ENCODE data around the gene RNF146. TPM values are rescaled to one million over a fixed set of nuclear protein-coding genes. Genes with fewer than 3 reads are reported as not detected.
A peak's percentile ranks its signal among the peaks of the same experiment; 100 is the strongest.

The RNF146 gene
- total RNA-seq, 1 donor from 2014 or later: 49.4 TPM

DNA sequence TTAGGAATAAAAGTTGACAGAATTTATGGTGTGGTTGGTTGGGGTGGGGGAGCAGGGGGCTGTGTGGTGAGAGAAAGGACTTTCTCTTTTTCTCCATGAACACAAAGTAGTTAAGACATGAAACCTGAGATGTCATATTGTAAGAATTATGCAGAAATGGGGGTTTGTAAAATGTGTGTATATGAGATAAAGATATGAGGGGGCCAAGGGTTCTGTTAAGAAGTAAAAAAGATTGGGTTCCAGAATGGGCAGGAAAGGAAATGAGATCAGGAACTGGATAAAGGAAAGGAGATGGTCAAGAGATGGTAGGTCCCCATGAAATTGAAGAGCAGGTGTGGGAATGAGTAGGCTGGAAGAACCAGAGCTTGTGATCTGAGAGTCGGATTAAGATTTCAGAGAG lies 9.7 kb downstream of the RNF146 start:
- Mint-ChIP-seq H3K9me3 (ENCODE audit: low read depth) (no peaks in the 10 kb centered on the region), H3K36me3 (ENCODE audit: low read depth) (peaks cover 2% of the 10 kb centered on the region), H3K27ac (ENCODE audit: unreplicated experiment) (no peak overlapping the region), H3K4me1 (ENCODE audit: low read depth) (peaks cover 18% of the 10 kb centered on the region), H3K27me3 (ENCODE audit: low read depth) (no peaks in the 10 kb centered on the region), H3K4me3 (ENCODE audit: unreplicated experiment) (no peak overlapping the region)
- TF ChIP-seq, protein P1, sequence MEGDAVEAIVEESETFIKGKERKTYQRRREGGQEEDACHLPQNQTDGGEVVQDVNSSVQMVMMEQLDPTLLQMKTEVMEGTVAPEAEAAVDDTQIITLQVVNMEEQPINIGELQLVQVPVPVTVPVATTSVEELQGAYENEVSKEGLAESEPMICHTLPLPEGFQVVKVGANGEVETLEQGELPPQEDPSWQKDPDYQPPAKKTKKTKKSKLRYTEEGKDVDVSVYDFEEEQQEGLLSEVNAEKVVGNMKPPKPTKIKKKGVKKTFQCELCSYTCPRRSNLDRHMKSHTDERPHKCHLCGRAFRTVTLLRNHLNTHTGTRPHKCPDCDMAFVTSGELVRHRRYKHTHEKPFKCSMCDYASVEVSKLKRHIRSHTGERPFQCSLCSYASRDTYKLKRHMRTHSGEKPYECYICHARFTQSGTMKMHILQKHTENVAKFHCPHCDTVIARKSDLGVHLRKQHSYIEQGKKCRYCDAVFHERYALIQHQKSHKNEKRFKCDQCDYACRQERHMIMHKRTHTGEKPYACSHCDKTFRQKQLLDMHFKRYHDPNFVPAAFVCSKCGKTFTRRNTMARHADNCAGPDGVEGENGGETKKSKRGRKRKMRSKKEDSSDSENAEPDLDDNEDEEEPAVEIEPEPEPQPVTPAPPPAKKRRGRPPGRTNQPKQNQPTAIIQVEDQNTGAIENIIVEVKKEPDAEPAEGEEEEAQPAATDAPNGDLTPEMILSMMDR (IDR thresholded peaks at IDR 0.05): no peak
- DNase-seq (ENCODE audit: low spot score): no peak

DNA sequence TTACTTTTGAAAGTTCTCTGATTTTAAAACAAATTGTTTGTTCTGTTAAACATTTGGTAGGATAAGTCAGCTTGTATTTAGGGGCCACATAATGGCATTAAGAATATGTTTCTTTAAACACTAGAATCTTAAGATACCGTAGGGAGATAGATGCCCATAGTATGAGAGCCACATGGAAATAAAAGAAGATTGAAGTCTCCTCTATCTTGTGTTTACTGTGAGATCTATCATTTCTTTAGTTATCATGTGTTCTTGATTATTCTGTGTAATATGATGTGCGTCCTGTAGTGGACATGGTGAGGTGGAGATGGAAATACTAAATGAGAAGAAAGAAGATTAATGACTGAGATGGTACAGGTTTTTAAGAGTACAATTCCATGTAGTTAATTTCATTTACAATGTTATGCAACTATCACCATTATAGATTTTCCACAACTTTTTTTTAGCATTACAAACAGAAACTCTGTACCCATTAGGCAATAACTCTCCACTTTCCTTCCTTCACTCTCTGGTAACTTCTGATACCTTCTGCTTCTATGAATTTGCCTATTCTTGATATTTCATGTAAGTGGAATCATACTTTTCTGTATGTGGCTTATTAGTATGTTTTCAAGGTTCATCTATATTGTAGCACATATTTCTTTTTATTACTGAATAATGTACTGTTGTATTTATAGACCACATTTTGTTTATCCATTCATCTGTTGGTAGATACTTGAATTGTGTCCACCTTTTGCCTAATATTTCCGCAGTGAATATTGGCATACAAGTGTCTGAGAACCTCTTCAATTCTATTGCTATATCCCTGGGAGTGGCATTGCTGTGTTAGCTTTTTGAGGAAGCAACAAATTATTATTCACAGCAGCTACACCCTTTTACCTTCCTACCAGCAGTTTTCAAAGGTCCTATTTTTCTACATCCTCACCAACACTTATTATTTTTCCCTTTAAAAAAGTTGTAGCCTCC lies 11.5 kb downstream of the RNF146 start:
- H3K4me1 Mint-ChIP-seq (ENCODE audit: low read depth): peaks cover 9% of the 10 kb centered on the region
- no peak overlapping the region for H3K4me3 Mint-ChIP-seq (ENCODE audit: unreplicated experiment)
- no peak overlapping the region for H3K27ac Mint-ChIP-seq (ENCODE audit: unreplicated experiment)
- H3K9me3 Mint-ChIP-seq (ENCODE audit: low read depth): no peaks in the 10 kb centered on the region
- no peak for DNase-seq (ENCODE audit: low spot score)
- no peaks in the 10 kb centered on the region for H3K27me3 Mint-ChIP-seq (ENCODE audit: low read depth)
- TF ChIP-seq, protein P1 (IDR thresholded peaks at IDR 0.05): no peak
- H3K36me3 Mint-ChIP-seq (ENCODE audit: low read depth): peaks cover 14% of the 10 kb centered on the region

DNA sequence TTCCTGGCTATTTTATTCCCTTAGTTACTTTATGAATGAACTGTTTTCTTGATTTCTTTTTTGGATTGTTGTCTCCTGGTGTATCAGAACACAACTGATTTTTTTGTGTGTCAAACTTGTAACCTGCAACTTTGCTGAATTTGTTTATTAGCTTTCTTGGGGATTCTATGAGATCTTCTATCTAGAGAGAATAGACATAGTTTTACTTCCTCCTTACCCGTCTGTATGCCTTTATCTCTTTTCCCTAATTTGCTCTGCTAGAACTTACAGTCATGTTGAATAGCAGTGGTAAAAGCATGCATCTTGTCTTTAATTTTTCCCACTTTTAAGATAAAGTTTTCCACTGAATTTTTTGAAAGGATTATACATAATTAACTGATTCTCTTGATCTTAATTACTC lies 13.2 kb downstream of the RNF146 start:
- Mint-ChIP-seq H3K4me1 (ENCODE audit: low read depth) (peaks cover 3% of the 10 kb centered on the region), H3K27me3 (ENCODE audit: low read depth) (no peaks in the 10 kb centered on the region), H3K27ac (ENCODE audit: unreplicated experiment) (no peak overlapping the region), H3K9me3 (ENCODE audit: low read depth) (no peaks in the 10 kb centered on the region), H3K4me3 (ENCODE audit: unreplicated experiment) (no peak overlapping the region), H3K36me3 (ENCODE audit: low read depth) (peaks cover 18% of the 10 kb centered on the region)
- DNase-seq (ENCODE audit: low spot score): no peak
- TF ChIP-seq, protein P1 (IDR thresholded peaks at IDR 0.05): no peak

DNA sequence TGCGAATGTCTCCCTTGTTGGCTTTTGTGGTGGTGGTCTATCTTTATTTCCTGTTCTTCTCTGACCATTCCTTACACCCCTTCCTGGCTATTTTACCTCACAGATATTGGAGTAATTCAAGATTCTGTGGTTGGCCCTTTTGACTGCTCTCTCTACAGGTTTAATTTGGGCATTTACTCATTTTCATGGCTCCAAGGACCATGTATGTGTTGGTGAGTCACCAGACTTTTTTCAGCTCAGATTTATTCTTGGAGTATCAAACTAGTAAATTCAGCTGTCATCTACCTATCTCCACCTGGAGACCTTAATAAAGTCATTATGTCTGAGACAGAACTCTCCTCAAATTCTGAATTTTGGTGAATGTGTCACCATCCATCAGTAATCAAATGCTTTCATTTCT lies 15.5 kb downstream of the RNF146 start:
- H3K27ac Mint-ChIP-seq (ENCODE audit: unreplicated experiment): peak overlapping the region; percentile 19
- no peaks in the 10 kb centered on the region for H3K4me1 Mint-ChIP-seq (ENCODE audit: low read depth)
- H3K9me3 Mint-ChIP-seq (ENCODE audit: low read depth): no peaks in the 10 kb centered on the region
- H3K27me3 Mint-ChIP-seq (ENCODE audit: low read depth): no peaks in the 10 kb centered on the region
- no peak for DNase-seq (ENCODE audit: low spot score)
- no peak overlapping the region for H3K4me3 Mint-ChIP-seq (ENCODE audit: unreplicated experiment)
- TF ChIP-seq, protein P1 (IDR thresholded peaks at IDR 0.05): no peak
- peaks cover 34% of the 10 kb centered on the region for H3K36me3 Mint-ChIP-seq (ENCODE audit: low read depth)

DNA sequence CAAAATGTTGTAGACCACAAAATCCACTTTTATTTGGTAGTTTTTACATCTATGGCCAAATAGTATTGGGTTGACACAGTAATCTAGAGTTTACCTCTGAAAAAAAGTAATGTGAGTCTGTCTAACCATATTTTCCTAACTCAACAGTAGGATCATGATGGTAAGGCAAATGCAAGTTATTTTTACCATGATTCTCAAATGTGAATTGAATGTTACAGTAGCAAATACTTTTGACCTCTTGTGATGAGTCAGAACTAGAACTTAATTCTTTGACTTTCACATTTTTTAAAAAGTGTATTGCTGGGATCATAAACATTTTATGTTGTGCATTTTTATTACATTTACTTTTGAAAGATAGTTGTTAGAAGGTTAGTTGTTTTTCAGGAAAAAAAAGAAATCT lies 22.0 kb downstream of the RNF146 start:
- no peak for DNase-seq (ENCODE audit: low spot score)
- TF ChIP-seq, protein P1 (IDR thresholded peaks at IDR 0.05): no peak
- no peak overlapping the region for H3K4me3 Mint-ChIP-seq (ENCODE audit: unreplicated experiment)
- H3K27ac Mint-ChIP-seq (ENCODE audit: unreplicated experiment): peak overlapping the region; percentile 41
- peaks cover 34% of the 10 kb centered on the region for H3K4me1 Mint-ChIP-seq (ENCODE audit: low read depth)
- H3K9me3 Mint-ChIP-seq (ENCODE audit: low read depth): no peaks in the 10 kb centered on the region
- H3K36me3 Mint-ChIP-seq (ENCODE audit: low read depth): peaks cover 31% of the 10 kb centered on the region
- H3K27me3 Mint-ChIP-seq (ENCODE audit: low read depth): no peaks in the 10 kb centered on the region
